Tibial nerve (tissue), 4 donors: ENCODE results near the gene POSTN. TPM values are rescaled to one million over a fixed set of nuclear protein-coding genes. Genes with fewer than 3 reads are reported as not detected.

ENCODE experiments used
- DNase-seq, 2 donors: peaks; one replicate each; pipeline ENCODE4 v3.0.0-alpha.2; 2019; ENCODE audit warnings: low spot score in 2 of 2
- H3K27ac ChIP-seq, 4 donors: fragments of 200-600 bp; sonication (generic) in 3 of 4; one replicate each; pipeline ENCODE4 v1.5.1; 2017 to 2019; ENCODE audit warnings: mild to moderate bottlenecking in 1 of 4
- H3K27me3 ChIP-seq, 2 donors: fragments of 200-600 bp; sonication (generic) in 1 of 2; one replicate each; pipeline versions ENCODE4 v1.5.1 to v1.6.0; 2017 to 2019
- H3K36me3 ChIP-seq, 3 donors: fragments of 200-600 bp; sonication (generic); one replicate each; pipeline ENCODE4 v1.5.1; 2018 to 2019
- H3K4me1 ChIP-seq, 4 donors: fragments of 200-600 bp; sonication (generic) in 3 of 4; one replicate each; pipeline ENCODE4 v1.5.1; 2017 to 2019
- H3K4me3 ChIP-seq, 4 donors: fragments of 200-600 bp; sonication (generic) in 3 of 4; one replicate each; pipeline ENCODE4 v1.5.1; 2017 to 2019; ENCODE audit warnings: mild to moderate bottlenecking in 1 of 4, moderate library complexity in 1 of 4
- H3K9me3 ChIP-seq, 4 donors: fragments of 200-600 bp; sonication (generic) in 3 of 4; one replicate each; pipeline ENCODE4 v1.5.1; 2017 to 2019
- EP300 ChIP-seq, 2 donors: sonication (generic); formaldehyde crosslinking; IDR thresholded peaks; one replicate each; pipeline ENCODE4 v1.6.1; 2017; ENCODE audit warnings: antibody characterized with exemption in 2 of 2, mild to moderate bottlenecking in 1 of 2
- POLR2A ChIP-seq, 2 donors: fragments of 450-650 bp; IDR thresholded peaks; one replicate each; pipeline ENCODE4 v1.6.1; 2017; ENCODE audit warnings: antibody characterized with exemption in 2 of 2, mild to moderate bottlenecking in 2 of 2, moderate library complexity in 2 of 2
- WGBS, 2 donors: methylation state at CpG; one replicate each; pipeline ENCODE4 v1.1.5; 2018; 5-methylcytosine and 5-hydroxymethylcytosine counted together
- total RNA-seq, 4 donors: library from RNA; depleted of rRNA; stranded (reverse); fragments of >200 nt; gene quantifications; one replicate each; pipeline ENCODE4 v1.1.0, GENCODE V29; 2016
- TF ChIP-seq, protein P1 (sequence below), 5 experiments: fragments of 200-600 bp in 3 of 5; fragments of 450-650 bp in 2 of 5; sonication (generic) in 3 of 5; IDR thresholded peaks; one replicate each; pipeline ENCODE4 v1.5.1; 2016 to 2019; ENCODE audit warnings: antibody characterized with exemption in 5 of 5, mild to moderate bottlenecking in 3 of 5, moderate library complexity in 2 of 5

The POSTN gene
- total RNA-seq, 4 donors from 2014 or later, result 33.7 to 152 (median 70.7) TPM

DNA sequence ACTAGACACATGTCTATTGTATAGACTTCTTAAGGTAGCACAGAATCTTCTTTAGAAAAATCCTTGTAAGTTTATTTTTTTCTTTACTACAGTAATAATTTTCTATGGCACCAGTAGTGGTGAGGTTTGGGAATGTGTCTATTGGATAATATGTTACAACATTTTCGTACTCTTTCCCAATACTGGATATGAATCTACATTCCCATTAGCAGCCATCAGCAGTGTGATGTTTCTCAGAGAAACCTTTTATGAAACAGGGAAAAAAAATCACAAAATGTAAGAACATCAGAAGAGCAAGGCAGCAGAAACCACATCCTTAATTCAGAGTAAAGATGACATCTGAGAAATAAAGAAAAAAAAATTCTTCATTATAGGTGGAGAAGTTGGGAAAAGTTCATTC, 83.3 kb downstream of the POSTN start:
- H3K27me3 ChIP-seq, result no peaks in the 10 kb centered on the region
- no peak for DNase-seq
- H3K4me3 ChIP-seq, result no peak overlapping the region
- TF ChIP-seq EP300 (IDR thresholded peaks at IDR 0.05) (no peak), POLR2A (IDR thresholded peaks at IDR 0.05) (no peak)
- TF ChIP-seq, protein P1, sequence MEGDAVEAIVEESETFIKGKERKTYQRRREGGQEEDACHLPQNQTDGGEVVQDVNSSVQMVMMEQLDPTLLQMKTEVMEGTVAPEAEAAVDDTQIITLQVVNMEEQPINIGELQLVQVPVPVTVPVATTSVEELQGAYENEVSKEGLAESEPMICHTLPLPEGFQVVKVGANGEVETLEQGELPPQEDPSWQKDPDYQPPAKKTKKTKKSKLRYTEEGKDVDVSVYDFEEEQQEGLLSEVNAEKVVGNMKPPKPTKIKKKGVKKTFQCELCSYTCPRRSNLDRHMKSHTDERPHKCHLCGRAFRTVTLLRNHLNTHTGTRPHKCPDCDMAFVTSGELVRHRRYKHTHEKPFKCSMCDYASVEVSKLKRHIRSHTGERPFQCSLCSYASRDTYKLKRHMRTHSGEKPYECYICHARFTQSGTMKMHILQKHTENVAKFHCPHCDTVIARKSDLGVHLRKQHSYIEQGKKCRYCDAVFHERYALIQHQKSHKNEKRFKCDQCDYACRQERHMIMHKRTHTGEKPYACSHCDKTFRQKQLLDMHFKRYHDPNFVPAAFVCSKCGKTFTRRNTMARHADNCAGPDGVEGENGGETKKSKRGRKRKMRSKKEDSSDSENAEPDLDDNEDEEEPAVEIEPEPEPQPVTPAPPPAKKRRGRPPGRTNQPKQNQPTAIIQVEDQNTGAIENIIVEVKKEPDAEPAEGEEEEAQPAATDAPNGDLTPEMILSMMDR (IDR thresholded peaks at IDR 0.05), result no peak
- H3K27ac ChIP-seq, result no peak overlapping the region
- H3K9me3 ChIP-seq, result no peaks in the 10 kb centered on the region
- no peaks in the 10 kb centered on the region for H3K4me1 ChIP-seq
- 93 to 98% methylated on average over 1 of the region's 1 CpG for WGBS, 2 donors
- H3K36me3 ChIP-seq, result no peaks in the 10 kb centered on the region
